GM19025 (cell line): Measurements from ENCODE around the gene MAML2.

Experiments used
- ATAC-seq: cut with Tn5 transposase; IDR thresholded peaks from one replicate; pipeline ENCODE4 v1.9.1; 2021; ENCODE audit warnings: mild to moderate bottlenecking, low read depth, moderate library complexity; ENCODE audit not compliant: unreplicated experiment

The MAML2 gene

DNA sequence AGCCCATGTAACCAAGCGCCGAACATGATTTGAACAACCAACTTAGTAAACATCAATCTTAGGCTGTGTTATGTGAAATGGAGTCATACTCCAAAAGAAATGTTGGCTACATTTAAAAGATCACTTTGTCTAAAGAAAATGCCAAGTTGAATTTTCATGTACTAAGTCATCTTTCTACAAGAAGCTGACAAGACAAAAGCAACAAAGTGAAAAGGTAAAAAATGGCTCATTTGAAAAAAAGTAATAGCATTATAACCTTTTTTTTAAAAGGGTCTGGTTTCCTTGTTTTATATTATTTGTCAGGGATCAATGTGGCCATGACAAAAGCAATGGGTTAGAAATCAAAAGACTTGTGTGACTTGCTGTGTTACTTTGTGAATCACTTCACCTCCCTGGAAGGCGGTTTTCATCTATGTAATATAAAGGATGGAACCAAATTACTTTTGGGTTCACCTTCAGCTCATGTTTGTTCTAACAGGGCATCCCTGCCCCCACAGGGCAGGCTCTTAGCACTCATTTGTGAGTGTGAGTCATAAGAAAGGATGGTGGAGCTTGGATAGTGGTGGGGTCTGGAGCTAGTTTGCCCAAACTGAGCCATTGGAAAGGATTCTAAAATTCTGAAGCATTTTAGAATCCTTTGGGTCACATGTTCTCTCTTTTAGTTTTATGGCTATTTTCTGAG, 287.1 kb downstream of the MAML2 start:
- ATAC-seq: no peak

DNA sequence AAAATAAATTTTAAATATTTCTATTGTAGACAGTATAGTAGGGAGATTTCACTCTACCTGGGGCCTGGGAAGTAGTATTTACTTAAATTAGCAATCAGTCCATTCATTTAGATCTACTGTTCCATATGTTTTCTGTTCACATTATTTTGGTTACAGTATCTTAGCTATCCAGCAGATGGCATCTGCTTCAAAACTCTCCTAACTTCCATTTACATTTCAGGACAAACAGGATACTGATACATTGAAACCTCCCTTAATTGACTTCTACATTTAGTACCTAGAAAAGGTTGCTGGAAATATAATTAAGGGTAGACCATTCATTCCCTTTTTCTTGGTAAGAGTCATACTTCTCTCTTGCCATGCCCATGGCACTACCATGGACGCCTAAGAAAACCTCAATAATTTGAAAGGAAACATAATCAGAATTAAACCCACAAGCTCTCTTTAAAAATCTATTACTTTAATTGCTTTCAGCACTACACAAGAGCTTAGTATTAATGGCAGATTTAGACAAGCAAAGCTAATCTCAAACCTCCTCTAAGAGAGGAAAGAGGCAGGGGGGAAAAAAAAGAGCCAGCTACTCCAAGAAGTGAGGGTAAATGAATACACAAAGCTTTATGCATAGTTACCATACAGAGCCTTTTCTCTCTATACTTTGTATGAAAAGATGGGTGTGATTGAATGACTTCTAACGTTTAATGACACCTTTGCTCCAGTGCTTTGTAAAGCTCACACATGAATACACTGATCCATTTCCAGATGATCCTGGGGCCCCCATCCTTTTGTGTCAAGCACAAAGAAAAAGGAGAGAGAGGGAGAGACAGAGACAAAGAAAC, 287.9 kb downstream of the MAML2 start:
- no peak for ATAC-seq

DNA sequence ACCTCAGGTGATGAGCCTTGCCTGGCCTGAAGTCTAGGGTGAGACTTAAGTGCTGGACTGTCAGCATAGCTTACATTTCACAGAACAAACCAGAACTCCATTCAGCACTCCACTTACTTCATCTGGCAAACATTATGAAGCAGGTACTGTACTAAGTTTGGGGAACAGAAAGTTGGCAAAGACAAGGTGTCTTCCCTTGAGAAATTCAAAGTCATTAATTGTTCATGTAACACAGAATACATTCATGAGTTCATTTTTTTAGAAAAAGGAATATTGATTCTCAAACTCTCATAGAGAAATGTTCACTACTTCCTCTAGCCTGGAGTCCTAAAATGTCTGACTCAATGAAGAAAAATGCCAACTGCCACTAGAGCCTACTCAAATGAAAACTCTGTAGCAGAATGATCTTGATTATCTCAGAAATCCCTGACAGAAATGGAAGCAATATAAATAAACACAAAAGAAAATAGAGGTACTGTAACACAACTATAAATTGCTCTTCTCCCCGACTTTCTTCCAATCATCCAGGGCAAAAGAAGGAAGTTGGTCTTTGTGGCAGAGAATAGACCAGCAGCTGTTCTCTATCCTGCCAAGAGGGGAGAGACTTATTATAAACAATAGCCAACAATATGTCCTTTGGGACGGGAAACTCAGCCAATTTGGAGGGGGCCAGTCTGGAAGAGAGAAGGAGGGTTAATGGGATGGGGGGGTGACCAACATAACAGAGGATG, 289.9 kb downstream of the MAML2 start:
- no peak for ATAC-seq

DNA sequence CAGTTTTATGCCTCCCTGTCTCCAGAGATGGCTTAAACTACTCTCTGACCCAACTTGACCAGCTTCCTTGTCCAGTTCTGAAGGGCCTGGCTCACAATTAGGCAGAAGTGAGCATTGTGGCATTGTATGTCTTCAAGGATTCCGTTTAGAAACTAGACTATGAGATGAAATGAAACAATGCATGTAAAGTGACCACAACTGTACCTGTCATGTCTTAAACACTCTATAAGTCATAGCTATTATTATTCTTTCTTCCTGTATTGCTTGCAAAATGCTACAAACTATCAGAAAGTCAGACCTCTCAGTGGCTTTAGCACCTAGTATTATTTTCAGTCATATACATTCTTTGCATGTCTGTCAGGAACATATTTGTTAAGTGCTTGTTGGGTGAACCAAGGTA, 291.2 kb downstream of the MAML2 start:
- ATAC-seq: peak; percentile 84

DNA sequence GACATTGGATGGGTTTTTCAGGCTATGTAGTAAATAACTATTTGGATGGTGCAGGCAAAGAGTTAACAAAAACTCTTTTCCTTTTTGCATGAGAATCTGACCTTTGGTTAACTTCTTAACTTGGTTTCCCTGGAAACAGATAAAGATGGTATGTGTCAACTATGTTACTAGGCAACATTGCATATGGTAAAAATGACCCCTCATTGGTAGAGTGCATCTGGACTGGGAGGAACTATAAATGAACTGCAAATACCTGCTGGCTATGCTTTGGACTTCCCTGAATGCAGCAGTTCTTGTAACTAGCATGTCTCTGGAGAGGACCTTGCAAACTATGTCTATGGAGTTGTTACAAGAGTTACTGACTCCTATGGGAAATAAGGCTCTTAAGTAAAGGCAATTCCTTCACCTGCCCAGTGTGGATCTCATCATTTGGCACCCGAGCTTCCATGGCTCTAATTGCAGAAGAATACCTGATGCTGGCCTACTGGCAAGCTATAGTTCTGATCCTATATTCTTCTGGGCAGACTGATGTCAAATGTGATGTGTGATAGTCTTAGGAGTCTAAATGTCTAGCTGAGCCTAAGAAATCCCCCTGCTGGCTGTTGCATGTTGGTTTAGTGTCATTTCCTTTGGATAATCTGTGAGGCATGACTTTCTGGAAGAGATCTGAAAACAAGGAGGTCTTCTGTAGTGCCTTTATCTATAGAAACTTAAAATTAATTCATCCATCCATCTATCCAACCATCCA, 292.4 kb downstream of the MAML2 start:
- no peak for ATAC-seq

DNA sequence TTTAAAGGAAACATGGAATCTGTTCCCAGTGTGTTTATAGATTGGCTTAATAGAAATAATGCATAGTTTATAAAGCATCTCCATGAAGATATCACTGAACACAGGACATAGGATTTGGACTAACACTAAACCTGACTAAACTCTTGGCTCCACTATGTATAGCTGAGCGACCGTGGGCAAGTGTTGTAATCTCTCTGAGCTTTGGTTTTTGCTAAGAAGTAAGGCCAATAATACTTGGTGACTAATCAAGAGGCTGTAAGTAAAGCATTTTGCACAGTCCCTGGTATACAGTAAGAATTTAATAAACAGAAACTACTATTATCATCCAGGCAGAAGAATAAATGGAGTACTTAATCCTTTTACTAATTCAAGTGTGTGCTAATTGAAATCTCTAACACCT, 293.6 kb downstream of the MAML2 start:
- no peak for ATAC-seq

DNA sequence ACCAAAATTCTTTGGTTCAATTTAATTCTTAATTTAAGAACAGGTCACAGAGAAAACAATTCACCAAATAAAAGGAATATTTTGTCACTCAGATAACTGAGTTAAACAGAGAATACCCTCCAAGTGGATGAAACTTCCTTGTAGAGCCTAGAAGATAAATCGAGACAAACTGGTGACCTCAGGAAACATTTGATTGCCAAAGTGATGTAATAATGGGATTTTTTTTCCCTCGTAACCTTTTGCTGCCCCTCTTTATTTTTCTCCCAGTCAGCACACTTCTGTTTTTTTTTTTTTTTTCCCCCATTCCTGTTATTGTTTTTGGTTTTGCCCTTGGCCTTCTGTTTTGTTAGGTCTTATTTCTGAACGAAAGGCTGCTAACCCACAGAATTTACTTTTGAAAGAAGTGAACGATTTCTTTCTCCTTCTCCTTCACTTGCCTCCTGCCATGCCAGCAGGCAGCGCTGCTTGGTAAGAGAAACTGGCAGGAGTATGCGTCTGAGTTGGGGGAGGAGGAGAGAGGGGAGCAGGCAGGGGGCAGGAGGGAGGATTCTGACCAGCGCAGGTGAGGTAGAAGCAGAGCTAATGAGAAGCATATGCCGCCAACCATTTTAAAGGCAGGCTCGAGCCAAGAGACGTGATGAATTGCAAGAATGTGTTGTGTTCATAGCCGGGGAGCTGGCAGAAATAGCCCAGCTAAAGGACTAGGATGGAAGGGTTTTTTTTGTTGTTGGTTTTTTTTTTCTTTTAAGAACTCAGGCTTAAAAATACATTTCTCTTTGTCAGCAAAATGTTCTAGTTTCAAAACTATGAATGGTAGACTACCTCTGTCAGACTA, 297.2 kb downstream of the MAML2 start:
- no peak for ATAC-seq

DNA sequence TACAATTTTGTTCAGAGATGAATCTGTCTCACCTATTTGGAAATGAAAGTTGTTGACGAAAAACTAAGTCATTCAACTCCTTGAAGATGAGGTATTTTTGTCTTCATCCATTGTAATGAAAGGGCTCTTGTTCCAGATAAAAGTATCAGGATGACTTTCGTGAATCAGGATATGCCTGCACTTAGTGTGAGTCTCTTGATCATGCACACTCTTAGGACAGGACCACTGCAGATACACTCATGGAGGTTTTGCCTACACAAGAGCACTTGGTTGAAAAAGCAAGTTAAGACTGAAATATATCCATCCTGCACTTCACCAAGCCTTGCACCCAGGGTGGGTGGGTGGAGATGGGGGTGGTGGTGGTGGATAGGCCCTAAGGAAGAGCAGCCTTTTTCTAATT, 298.2 kb downstream of the MAML2 start:
- no peak for ATAC-seq

DNA sequence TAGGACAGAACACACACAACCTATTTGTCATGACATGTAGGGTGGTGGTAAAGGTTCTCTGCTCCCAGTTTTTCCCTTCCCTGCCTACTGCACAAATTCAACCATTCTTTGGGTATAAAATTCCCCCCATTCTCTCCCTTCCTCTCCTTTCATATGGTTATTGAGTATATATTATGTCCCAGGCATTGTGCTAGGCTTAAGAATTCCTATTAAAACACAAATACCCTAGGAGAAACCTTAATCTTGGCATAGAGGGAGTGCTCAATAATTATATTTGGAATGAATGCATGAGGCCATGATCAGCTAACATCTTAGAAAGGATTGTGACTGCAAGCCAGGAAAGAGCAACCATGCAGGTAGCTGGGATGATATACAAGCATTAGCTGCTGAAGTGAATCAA, 298.7 kb downstream of the MAML2 start:
- no peak for ATAC-seq

DNA sequence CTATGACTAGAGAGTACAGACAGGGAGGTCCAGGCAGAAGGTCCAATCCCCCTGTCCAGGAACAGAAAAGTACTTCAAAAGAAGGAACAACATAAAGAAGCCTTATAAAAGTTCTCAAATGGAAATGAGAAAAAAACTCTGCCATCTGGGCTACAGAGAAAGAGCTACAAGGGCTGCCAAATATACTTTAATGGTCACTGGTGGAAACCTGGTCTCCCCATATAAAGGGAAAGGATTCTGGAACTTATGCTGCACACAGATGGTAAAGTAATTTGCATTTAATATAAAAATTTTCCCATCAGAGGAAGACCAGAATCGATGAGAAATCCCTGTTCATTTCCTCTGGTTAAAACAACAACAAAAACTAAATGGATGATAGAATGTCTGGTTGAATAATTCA, 299.7 kb downstream of the MAML2 start:
- ATAC-seq: no peak

DNA sequence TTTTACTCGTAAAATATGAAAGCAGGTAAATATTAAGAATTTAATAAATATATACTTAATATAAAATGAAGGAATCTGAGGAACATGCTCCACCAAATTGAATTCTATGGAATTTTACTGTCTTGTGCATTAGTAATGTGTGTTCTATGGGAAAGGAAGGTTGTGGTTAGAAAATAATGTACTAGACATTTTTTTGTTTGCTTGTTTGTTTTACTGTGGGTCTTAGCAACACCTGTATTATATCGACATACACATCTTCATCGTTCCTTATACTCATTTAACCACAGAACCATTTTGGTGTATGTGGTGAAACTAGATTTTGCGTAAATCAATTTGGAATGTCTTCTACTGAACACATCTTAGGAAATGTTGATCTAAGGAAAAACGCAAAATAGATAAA, 304.9 kb downstream of the MAML2 start:
- no peak for ATAC-seq

DNA sequence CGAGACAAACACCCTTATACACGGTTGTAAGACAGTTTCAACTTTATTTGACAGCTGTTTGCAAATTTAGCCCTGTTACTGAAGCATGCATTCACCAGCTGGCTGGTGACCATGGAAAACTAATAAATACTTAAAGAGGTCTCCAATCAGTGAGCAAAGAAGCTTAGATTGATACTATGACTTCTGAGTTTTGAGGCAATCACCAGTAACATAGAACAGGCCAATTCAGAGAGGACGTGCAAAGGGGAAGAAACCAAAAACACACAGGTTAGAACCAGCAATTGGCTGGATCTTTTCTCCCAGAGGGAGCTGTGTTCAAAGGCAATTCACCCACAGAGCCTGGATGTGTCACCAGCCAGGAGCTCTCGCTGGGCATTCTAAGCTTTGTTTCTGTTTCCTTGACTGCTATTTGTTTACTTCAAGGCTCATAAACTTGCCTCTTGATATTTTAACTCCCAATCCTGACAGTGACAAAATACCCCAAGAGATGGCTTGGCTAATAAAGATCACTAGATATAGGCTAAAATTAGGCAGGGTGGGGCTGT, 305.5 kb downstream of the MAML2 start:
- no peak for ATAC-seq

DNA sequence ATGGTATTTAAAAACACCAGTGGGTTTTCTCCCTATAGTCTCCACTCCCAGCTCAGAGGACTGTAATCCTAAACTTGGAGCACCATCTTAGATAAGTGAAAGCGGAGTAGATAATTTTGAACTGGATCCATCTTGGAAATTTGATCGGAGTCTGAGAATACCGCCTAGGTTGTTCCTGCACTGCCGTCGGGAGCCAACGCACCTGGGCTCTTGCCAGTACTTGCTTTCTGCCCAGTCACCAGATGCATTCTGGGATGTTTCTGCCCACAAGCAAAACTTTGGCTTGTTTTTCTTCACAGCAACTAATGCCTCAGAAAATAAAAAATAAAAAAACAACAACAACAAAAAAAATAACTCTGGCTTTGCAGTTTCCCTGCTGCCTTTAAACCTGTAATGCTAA, 306.1 kb downstream of the MAML2 start:
- no peak for ATAC-seq

DNA sequence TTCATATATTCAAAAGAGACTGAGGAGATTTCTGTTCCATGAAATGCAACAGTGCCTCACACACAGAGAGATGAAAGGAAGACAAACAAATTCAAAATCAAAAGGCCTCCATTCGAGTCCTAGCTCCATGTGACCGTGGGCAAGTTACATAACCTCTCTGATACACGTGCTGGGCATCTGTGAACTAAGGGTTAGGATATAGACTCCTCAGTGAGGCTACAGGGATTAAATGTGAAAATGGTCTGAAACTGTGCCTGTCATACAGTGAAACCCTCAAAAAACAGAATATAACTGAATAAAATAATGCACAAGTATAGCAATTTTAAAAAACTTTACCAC, 307.3 kb downstream of the MAML2 start:
- no peak for ATAC-seq

DNA sequence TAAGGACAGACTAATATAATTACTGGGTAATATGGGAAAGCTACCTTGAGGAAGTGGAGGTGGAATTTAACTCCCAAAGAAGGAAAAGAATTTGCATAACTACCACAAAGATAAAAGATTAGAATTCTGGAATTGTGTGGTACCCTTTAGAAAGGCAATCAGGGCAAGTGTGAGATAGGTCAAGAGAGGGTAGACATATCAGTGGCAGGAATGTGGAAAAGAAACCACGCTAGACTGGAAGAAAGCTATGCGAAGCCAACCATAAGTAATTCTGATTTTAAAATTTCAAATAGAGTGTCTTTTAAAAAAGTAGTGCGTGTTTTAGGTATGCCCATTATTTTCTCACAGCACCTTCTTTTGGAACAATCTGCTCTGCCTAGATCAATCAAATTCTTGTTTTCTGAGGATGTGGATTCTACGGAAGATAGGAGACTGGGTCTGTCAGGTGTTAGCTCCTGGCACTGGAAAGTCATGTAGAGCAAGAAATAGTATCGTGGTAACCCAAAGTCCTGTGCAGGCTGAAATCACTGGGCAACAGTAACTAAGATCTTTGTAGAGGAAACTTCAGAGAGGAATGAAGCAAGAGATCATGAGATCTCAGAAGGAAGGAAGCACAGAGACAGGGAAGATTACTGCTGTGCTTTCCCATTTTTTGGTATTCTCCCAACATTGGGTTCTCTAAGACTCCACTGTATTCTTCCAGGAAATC, 307.8 kb downstream of the MAML2 start:
- no peak for ATAC-seq

DNA sequence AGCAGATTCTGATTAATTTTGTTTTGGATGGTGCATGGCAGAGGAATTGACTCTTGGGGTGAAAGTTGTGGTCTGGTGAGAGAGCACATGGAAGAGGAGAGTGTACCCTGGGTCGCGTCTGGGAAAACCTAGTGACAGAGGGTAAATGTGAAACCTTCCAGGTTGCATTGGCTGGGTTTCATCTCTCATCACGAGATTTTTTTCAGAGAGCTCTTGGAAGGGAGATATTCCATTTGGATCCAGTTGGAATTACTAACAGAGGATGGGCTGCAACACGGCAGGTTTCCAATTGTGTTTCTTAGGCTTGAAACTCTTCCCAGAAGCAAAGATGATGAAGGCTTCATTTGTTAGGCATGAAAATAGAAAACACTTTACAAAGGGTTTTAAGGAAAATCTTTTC, 309.4 kb downstream of the MAML2 start:
- ATAC-seq: no peak

DNA sequence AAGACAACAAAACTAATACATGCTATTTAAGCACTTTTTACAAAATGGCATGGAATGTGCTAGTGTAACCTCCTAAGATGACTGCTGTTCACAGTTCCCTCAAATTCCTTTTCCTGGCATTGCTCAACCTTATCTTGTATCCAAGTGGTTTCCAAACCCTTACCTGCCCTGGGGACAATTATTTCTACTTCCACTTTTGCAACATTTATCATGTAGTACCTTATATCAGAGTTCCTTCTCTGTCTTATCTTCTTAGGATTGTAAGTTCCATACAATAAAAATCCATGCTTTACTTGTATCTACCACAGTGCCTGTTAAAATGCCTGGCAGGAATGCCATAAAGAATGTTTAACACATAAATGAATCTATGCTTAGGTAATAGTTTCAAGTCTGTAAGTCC, 309.9 kb downstream of the MAML2 start:
- no peak for ATAC-seq

DNA sequence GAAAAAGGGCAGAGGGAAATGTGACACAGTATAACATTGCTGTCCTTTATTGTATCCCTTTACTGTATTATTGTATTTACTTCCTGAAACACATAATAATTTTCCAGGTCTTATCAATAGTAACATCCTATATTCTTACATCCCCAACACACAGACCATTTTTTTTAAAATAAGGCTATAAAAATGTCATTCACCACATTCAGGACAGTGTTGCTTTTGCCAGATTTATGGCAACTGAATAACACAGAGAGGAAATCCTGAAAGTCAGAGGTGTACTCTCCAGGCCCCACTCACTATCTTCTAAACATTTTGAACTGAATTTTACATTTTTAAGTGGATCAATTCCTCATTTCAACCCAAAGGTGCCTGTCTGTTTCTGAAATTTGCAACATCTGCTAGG, 314.2 kb downstream of the MAML2 start:
- no peak for ATAC-seq

DNA sequence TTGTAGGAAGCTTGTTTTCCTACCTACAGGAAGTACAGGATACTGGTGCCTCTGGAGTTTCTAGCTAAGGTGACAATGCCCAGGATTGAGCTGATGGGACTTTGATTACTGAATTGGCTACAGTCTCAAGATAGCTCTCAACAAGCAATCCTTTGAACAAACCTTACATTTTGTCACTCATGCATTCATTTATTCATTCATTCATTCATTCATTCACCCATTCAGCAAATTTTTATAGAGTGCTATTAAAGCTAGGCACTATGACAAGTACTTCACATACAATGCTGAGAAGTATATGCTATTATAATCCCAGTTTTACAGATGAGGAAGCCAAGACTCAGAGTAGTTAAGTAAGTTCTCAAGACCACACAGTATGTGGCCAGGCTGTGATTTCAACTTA, 316.0 kb downstream of the MAML2 start:
- no peak for ATAC-seq
